WTC11 (cell line): ENCODE results near the gene ATP6V0B. TPM values are rescaled to one million over a fixed set of nuclear protein-coding genes. Genes with fewer than 3 reads are reported as not detected.
A peak's percentile ranks its signal among the peaks of the same experiment; 100 is the strongest.

Source experiments
- ATAC-seq: fragments of 200-7000 bp; cut with Tn5 transposase; 2 replicates; pipeline ENCODE4 v1.10.0; 2021; ENCODE audit warnings: mild to moderate bottlenecking, moderate library complexity
- CTCF ChIA-PET: fragments of 300-600 bp; sonication (Branson Sonifier 250); formaldehyde crosslinking; loops from one replicate; lab custom pipeline; 2021; ENCODE audit warnings: antibody characterized with exemption; lab: Charles Lee
- POLR2A ChIA-PET: fragments of 350-600 bp; sonication (Branson Sonifier 250); formaldehyde crosslinking; loops from one replicate; lab custom pipeline; 2021; ENCODE audit warnings: antibody characterized with exemption; lab: Charles Lee
- DNase-seq: peaks from one replicate; pipeline ENCODE4 v3.0.0; 2021; ENCODE audit warnings: low spot score
- H3K27ac Mint-ChIP-seq: 2 replicates; pipeline ENCODE4 v1.8.0; 2021; ENCODE audit warnings: mixed read lengths
- H3K27me3 Mint-ChIP-seq: 2 replicates; pipeline ENCODE4 v1.8.0; 2021; ENCODE audit warnings: low read depth, mild to moderate bottlenecking, moderate library complexity, mixed read lengths
- H3K36me3 Mint-ChIP-seq: 2 replicates; pipeline ENCODE4 v1.8.0; 2021; ENCODE audit warnings: mixed read lengths
- H3K4me1 Mint-ChIP-seq: 2 replicates; pipeline ENCODE4 v1.8.0; 2022; ENCODE audit warnings: mixed read lengths
- H3K4me3 Mint-ChIP-seq: 2 replicates; pipeline ENCODE4 v1.8.0; 2021; ENCODE audit warnings: mild to moderate bottlenecking, moderate library complexity, mixed read lengths
- H3K9me3 Mint-ChIP-seq: 2 replicates; pipeline ENCODE4 v1.8.0; 2021; ENCODE audit warnings: mixed read lengths
- CREB1 ChIP-seq: sonication (generic); formaldehyde crosslinking; IDR thresholded peaks from 2 replicates; pipeline ENCODE4 v1.8.0; 2023; ENCODE audit warnings: mild to moderate bottlenecking, missing genetic modification reagents
- CREM ChIP-seq: sonication (generic); formaldehyde crosslinking; IDR thresholded peaks from 2 replicates; pipeline ENCODE4 v1.8.1; 2022; ENCODE audit warnings: mild to moderate bottlenecking, missing genetic modification reagents, moderate library complexity
- E2F5 ChIP-seq: sonication (generic); formaldehyde crosslinking; IDR thresholded peaks from 2 replicates; pipeline ENCODE4 v1.8.1; 2022; ENCODE audit warnings: mild to moderate bottlenecking, moderate library complexity, missing genetic modification reagents
- ELF4 ChIP-seq: sonication (generic); formaldehyde crosslinking; IDR thresholded peaks from 2 replicates; pipeline ENCODE4 v1.8.1; 2022; ENCODE audit warnings: low read depth, mild to moderate bottlenecking, moderate library complexity, missing genetic modification reagents
- GTF2I ChIP-seq: fragments of 250-450 bp; sonication (Bioruptor Pico); conservative IDR thresholded peaks from 2 replicates; pipeline ENCODE4 v1.4.0; 2021; ENCODE audit warnings: mild to moderate bottlenecking
- MXD4 ChIP-seq: fragments of 250-450 bp; sonication (Bioruptor Pico); IDR thresholded peaks from 2 replicates; pipeline ENCODE4 v1.8.0; 2021; ENCODE audit warnings: mild to moderate bottlenecking, moderate library complexity, borderline replicate concordance
- NFATC4 ChIP-seq: fragments of 250-450 bp; sonication (Bioruptor Pico); IDR thresholded peaks from 2 replicates; pipeline ENCODE4 v1.9.0; 2021; ENCODE audit warnings: mild to moderate bottlenecking
- NFYB ChIP-seq: sonication (generic); formaldehyde crosslinking; conservative IDR thresholded peaks from 2 replicates; pipeline ENCODE4 v1.8.0; 2022; ENCODE audit warnings: low read depth, missing genetic modification reagents
- NR2C2 ChIP-seq: sonication (generic); formaldehyde crosslinking; IDR thresholded peaks from 2 replicates; pipeline ENCODE4 v1.8.0; 2022; ENCODE audit warnings: mild to moderate bottlenecking, missing genetic modification reagents
- OVOL2 ChIP-seq: fragments of 250-450 bp; sonication (Bioruptor Pico); IDR thresholded peaks from 2 replicates; pipeline ENCODE4 v1.9.0; 2021; ENCODE audit warnings: mild to moderate bottlenecking, borderline replicate concordance
- SMAD3 ChIP-seq: sonication (generic); formaldehyde crosslinking; IDR thresholded peaks from 2 replicates; pipeline ENCODE4 v1.8.0; 2022; ENCODE audit warnings: missing genetic modification reagents, mild to moderate bottlenecking, borderline replicate concordance
- SMAD4 ChIP-seq: sonication (generic); formaldehyde crosslinking; IDR thresholded peaks from 2 replicates; pipeline ENCODE4 v1.8.0; 2022; ENCODE audit warnings: mild to moderate bottlenecking, missing genetic modification reagents
- SOX15 ChIP-seq: fragments of 250-450 bp; sonication (Bioruptor Pico); IDR thresholded peaks from 2 replicates; pipeline ENCODE4 v1.9.0; 2021; ENCODE audit warnings: mild to moderate bottlenecking
- SP1 ChIP-seq: sonication (generic); formaldehyde crosslinking; conservative IDR thresholded peaks from 2 replicates; pipeline ENCODE4 v1.8.1; 2022; ENCODE audit warnings: missing genetic modification reagents
- TEAD1 ChIP-seq: sonication (generic); formaldehyde crosslinking; IDR thresholded peaks from 2 replicates; pipeline ENCODE4 v1.8.0; 2022; ENCODE audit warnings: mild to moderate bottlenecking, missing genetic modification reagents
- ZBTB43 ChIP-seq: sonication (generic); formaldehyde crosslinking; IDR thresholded peaks from 2 replicates; pipeline ENCODE4 v1.8.1; 2023; ENCODE audit warnings: mild to moderate bottlenecking, missing genetic modification reagents
- ZNF138 ChIP-seq: sonication (generic); formaldehyde crosslinking; conservative IDR thresholded peaks from 2 replicates; pipeline ENCODE4 v1.8.1; 2022; ENCODE audit warnings: mild to moderate bottlenecking, moderate library complexity, missing genetic modification reagents
- ZNF219 ChIP-seq: sonication (generic); formaldehyde crosslinking; IDR thresholded peaks from 2 replicates; pipeline ENCODE4 v1.8.0; 2023; ENCODE audit warnings: missing genetic modification reagents, mild to moderate bottlenecking, borderline replicate concordance
- ZNF263 ChIP-seq: sonication (generic); formaldehyde crosslinking; IDR thresholded peaks from 2 replicates; pipeline ENCODE4 v1.8.1; 2022; ENCODE audit warnings: low read depth, mild to moderate bottlenecking, moderate library complexity, missing genetic modification reagents
- ZNF532 ChIP-seq: fragments of 250-450 bp; sonication (Bioruptor Pico); IDR thresholded peaks from 2 replicates; pipeline ENCODE4 v1.9.0; 2021; ENCODE audit warnings: mild to moderate bottlenecking, borderline replicate concordance
- total RNA-seq: library from RNA; stranded (reverse); gene quantifications from 3 replicates; pipeline ENCODE4 v1.2.3, GENCODE V29; 2021
- TF ChIP-seq, protein P1 (sequence below): fragments of 250-450 bp; sonication (Bioruptor Pico); IDR thresholded peaks from 2 replicates; pipeline ENCODE4 v1.9.0; 2021; ENCODE audit warnings: moderate library complexity, mild to moderate bottlenecking, inconsistent platforms, borderline replicate concordance
- TF ChIP-seq, protein P2 (sequence below): fragments of 250-450 bp; sonication (Bioruptor Pico); IDR thresholded peaks from 2 replicates; pipeline ENCODE4 v1.9.0; 2021; ENCODE audit warnings: mild to moderate bottlenecking
- TF ChIP-seq, protein P3 (sequence below): sonication (generic); formaldehyde crosslinking; IDR thresholded peaks from 2 replicates; pipeline ENCODE4 v1.8.0; 2022; ENCODE audit warnings: mild to moderate bottlenecking, missing genetic modification reagents
- TF ChIP-seq, protein P4 (sequence below): fragments of 250-450 bp; sonication (Bioruptor Pico); IDR thresholded peaks from 2 replicates; pipeline ENCODE4 v1.8.0; 2021; ENCODE audit warnings: mild to moderate bottlenecking

ATP6V0B gene
- total RNA-seq, 1 experiment from 2014 or later = 110 TPM

GRCh38 chr1:43952731-43953346, 21.9 kb upstream of the ATP6V0B start:
- CTCF ChIA-PET = interaction anchor here (0.6 to 2.8 kb wide), 12 partner anchors 13 to 300 kb away, joined by 3 to 46 read pairs (median 4); partner anchors contain the start of genes ARTN and DPH2
- H3K27me3 Mint-ChIP-seq = no peaks in the 10 kb centered on the region
- TF ChIP-seq, protein P1, sequence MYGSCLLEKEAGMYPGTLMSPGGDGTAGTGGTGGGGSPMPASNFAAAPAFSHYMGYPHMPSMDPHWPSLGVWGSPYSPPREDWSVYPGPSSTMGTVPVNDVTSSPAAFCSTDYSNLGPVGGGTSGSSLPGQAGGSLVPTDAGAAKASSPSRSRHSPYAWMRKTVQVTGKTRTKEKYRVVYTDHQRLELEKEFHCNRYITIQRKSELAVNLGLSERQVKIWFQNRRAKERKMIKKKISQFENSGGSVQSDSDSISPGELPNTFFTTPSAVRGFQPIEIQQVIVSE = no peak
- TF ChIP-seq CREB1 (CRISPR knock-in tag) (no peak), SOX15 (CRISPR knock-in tag) (no peak), SMAD4 (CRISPR knock-in tag) (no peak), ZNF219 (CRISPR knock-in tag) (no peak), OVOL2 (CRISPR knock-in tag) (no peak), ZNF138 (no peak), ELF4 (CRISPR knock-in tag) (no peak), GTF2I (CRISPR knock-in tag) (no peak), CREM (CRISPR knock-in tag) (no peak), NR2C2 (CRISPR knock-in tag) (no peak)
- TF ChIP-seq, protein P2, sequence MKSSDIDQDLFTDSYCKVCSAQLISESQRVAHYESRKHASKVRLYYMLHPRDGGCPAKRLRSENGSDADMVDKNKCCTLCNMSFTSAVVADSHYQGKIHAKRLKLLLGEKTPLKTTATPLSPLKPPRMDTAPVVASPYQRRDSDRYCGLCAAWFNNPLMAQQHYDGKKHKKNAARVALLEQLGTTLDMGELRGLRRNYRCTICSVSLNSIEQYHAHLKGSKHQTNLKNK = no peak
- TF ChIP-seq, protein P3, sequence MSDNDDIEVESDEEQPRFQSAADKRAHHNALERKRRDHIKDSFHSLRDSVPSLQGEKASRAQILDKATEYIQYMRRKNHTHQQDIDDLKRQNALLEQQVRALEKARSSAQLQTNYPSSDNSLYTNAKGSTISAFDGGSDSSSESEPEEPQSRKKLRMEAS = no peak
- TF ChIP-seq, protein P4, sequence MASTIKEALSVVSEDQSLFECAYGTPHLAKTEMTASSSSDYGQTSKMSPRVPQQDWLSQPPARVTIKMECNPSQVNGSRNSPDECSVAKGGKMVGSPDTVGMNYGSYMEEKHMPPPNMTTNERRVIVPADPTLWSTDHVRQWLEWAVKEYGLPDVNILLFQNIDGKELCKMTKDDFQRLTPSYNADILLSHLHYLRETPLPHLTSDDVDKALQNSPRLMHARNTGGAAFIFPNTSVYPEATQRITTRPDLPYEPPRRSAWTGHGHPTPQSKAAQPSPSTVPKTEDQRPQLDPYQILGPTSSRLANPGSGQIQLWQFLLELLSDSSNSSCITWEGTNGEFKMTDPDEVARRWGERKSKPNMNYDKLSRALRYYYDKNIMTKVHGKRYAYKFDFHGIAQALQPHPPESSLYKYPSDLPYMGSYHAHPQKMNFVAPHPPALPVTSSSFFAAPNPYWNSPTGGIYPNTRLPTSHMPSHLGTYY (CRISPR knock-in tag) = no peak
- peaks cover 18% of the 10 kb centered on the region for H3K4me1 Mint-ChIP-seq
- H3K9me3 Mint-ChIP-seq = no peaks in the 10 kb centered on the region
- ATAC-seq (peak; percentile 96), DNase-seq (peak; percentile 66)
- POLR2A ChIA-PET = interaction anchor here (0.5 to 1.4 kb wide), 6 partner anchors 9 to 298 kb away, joined by 3 to 4 read pairs (median 4); no protein-coding TSS in a partner anchor
- peak overlapping the region; percentile 50; the same call in 1 of the 2 replicates for H3K27ac Mint-ChIP-seq
- no peak overlapping the region for H3K4me3 Mint-ChIP-seq
- H3K36me3 Mint-ChIP-seq = peaks cover 10% of the 10 kb centered on the region; the same call in 1 of the 2 replicates

DNA sequence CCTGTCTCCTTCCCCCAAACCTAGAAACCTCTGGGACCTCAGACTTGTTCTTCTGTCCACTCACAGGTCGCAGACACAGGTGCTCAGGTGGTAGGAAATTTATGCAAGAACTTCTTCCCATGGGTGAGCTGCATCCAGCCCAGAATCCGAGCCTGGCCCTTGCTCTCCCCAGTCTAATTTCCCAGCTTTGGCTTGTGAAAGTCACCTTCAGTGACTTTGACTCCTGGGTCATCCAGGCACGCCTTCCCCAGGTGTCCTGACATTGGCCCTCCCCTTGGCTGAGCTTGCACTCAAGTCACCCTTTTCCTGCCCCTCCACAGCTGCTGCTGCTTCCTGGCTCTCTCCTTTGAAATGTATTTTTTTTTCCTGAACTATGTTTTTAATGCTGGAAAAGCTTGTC, 21.4 kb upstream of the ATP6V0B start:
- H3K27me3 Mint-ChIP-seq = no peaks in the 10 kb centered on the region
- no peak overlapping the region for H3K27ac Mint-ChIP-seq
- ATAC-seq = no peak
- H3K4me1 Mint-ChIP-seq = peaks cover 12% of the 10 kb centered on the region
- H3K9me3 Mint-ChIP-seq = no peaks in the 10 kb centered on the region
- peaks cover 10% of the 10 kb centered on the region; the same call in 1 of the 2 replicates for H3K36me3 Mint-ChIP-seq
- ChIA-PET CTCF (interaction anchor here (0.6 to 2.8 kb wide), 12 partner anchors 14 to 300 kb away, joined by 3 to 46 read pairs (median 4); partner anchors contain the start of genes ARTN and DPH2), POLR2A (interaction anchor here (0.5 to 1.4 kb wide), 7 partner anchors 10 to 298 kb away, joined by 3 to 4 read pairs (median 4); no protein-coding TSS in a partner anchor)
- DNase-seq = no peak
- H3K4me3 Mint-ChIP-seq = no peak overlapping the region
- TF ChIP-seq NFATC4 (CRISPR knock-in tag) (no peak), SP1 (CRISPR knock-in tag) (no peak), ZNF263 (CRISPR knock-in tag) (no peak), SMAD3 (CRISPR knock-in tag) (no peak), CREM (CRISPR knock-in tag) (no peak), NFYB (CRISPR knock-in tag) (no peak), ZBTB43 (no peak), ZNF532 (CRISPR knock-in tag) (no peak), E2F5 (no peak), TEAD1 (CRISPR knock-in tag) (no peak), MXD4 (no peak)
- TF ChIP-seq, protein P1 = no peak
